UCSD-AML1 (cell line): ENCODE measurements around the gene CACNA1S.
A peak's percentile ranks its signal among the peaks of the same experiment; 100 is the strongest.

Experiments
- DNase-seq: peaks from one replicate; lab custom pipeline; 2025; ENCODE audit not compliant: unreplicated experiment; lab: John Stamatoyannopoulos, UW

The CACNA1S gene

DNA sequence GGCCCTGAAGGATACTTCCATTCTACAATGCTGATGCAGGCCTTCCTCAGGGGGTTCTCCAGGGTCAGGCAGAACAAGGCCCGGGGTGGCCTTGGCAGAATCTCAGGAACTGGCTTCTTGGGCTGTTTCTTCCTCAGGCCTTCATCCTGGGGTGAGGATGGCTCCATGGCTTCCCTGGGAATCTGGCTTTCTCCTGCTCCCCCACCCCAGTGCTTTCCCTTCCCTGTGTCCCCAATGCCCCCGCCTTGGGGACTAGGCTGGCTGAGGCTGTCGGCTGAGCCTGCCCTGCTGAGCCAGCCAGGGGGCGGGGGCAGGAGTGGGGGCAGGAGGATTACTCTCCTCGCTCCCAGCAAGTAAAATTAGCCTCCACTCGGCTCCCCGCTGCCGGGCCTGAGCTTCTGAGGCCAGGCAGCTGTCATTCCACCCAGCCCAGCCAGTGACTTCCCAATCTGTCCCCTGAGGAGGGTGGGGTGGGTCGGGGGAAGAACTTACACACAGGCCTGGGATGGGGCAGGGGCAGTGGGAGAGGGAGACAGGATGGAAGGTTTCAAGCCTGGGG is at the start of gene CACNA1S:
Gene CACNA1S, minus strand, starts transcription at position 254 of the 559 bp plus-strand sequence. Its CDS starts 87 bp downstream, at position 167.
- no peak for DNase-seq

DNA sequence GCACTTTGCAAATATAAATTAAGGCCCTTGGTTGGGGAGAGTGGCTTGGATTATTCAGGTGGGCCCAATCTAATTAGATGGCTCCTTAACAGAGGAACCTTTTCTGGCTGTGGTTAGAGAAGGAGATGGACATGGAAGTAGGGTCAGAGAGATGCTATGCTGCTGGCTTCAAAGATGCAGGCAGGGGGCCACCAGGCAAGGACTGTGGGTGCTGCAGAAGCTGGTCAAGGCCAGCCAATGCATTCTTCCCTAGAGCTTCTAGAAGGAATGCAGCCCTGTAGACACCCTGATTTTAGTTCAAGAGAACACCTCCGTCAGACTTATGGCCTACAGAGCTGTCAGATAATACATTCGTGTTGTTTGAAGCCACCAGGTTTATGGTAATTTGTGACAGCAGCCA is 45.7 kb upstream of the CACNA1S start:
- no peak for DNase-seq

DNA sequence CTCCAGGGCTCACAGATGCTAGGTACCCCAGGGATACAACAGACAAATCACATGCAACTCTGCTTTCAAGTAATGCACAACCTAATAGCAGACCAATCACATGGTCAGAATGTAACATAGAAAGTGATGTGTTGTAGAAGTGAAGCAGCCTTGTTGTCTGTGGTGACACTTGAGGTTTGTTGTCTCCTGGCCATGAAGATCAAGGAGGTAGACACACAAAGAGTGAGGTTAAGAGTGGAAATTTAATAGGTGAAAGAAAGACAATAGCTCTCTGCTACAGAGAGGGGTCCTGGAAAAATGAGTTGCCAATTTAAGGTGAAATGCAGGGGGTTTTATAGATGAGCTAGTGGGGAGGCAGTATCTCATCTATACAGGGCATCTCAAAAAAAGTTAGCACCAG is 44.6 kb upstream of the CACNA1S start:
- DNase-seq: no peak

DNA sequence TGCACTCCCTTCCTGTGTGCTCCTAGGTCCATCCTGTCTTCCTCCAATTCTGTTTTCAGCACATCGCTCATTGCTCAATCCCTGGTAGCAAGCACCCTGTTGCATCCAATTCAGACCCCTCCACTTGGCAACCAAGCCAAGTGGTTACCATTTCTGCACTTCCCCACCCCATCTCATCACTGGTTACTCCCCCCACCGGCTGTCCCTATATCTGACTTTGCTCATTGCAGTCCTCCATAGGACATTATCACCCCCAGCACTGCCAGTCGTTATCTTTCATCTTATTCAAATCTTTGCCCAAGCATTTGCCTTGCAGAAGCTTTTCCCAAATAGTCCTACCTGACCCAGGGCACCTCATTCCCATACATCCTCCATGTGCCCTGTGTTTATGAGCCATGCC is 44.1 kb upstream of the CACNA1S start:
- no peak for DNase-seq

DNA sequence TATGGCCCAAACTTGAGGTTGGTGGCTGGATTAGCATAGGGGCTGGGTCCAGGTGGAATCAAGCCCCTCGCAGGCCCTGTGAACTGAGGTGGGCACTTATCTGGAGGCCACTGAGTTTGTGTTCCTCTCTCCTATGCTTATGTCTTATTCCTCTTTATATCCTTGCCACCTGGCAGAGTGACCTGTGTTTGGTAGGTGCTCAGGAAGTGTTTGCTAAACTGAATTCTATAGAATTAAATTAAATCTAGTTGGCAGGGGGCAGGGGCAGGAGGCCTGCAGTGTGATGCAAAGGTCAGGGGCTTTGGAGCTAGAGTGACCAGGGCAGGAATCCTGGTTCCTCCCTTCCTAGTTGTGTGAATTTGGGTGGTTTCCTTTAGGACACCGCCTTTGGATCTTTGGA is 43.1 kb upstream of the CACNA1S start:
- no peak for DNase-seq

DNA sequence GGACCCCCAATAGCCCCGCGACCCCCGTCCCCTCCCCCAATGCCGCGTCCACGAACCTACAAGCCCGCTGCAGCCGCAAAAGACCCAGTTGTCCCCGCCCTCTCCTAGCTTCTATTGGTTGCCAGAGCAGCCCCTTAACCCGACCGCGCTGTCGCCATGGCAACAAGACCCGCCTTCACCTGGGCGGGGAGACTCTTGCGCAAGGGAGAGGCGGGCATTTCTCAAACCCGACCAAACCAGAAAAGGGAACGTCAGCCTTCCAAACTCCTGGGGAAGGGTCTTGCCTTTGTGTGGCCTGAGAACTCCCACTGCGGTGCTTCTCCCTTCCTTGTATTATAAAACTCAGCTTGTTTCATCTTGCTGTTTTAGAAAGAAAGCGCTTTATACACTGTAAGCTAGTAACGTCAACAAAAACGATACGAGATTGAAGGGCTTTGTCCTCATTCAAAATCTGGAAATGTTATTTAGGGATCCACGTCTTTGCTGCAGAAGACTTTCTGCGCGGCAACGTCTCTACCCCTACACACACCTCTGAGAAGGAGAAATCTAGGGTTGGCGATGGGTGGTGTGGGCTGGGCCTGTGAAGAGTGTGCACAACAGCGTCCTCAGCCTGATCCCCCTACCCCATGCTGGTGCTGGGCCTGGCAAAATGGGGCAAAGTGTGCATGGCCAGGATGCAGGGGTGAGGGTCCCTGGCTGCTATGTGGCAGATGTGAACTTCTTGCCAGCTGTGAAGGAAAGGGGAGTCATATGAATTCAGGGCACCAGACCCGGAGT is 42.4 kb upstream of the CACNA1S start, which contains the start of gene TMEM9:
Gene TMEM9, minus strand, starts transcription at position 86 of the 777 bp plus-strand sequence. CDS start 551 bp downstream, outside the sequence.
- peak; percentile 95 for DNase-seq

DNA sequence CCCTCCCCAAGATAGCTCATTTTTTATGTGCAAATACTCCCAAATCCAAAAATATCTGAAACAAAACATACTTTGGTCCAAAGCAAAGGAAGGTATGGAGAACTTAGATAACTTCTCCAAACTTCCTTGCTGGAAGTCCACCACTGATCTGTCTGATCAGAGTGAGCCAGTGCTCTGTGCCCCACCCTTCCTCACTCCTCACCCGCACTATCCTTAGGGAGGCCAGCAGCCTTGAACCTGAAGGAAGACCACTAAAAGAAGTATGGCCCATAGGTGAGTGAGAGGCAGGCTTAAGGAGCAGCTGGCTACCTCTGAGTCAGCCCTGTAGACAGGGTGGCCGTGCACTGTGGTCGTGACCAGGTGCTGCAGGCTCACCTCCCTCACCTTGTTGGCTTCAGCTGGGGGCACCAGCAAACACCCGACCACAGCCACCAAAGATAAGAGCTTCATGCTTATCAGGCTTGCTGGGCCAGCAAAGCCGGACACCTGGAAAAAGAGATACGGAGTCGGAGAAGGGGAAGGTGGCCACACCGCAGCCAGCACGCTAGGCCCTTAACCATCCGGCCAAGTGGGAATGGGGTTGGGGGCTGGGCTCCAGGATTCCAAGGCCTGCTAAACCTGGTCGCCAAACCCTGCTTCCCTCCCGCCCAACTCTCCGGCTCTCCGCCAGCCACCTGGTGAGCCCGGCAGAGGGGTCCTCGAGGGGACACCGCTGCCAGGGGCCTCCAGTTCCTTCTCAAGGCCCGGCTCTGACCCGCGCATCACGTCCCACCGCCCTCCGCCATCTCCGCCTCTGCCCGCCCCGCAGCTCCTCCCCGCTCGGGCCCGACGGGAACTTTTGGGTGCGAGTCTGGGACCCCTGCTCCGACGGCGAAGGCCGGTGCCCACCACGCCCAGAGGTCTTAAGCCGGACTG is 41.5 kb upstream of the CACNA1S start:
- peak; percentile 83 for DNase-seq

DNA sequence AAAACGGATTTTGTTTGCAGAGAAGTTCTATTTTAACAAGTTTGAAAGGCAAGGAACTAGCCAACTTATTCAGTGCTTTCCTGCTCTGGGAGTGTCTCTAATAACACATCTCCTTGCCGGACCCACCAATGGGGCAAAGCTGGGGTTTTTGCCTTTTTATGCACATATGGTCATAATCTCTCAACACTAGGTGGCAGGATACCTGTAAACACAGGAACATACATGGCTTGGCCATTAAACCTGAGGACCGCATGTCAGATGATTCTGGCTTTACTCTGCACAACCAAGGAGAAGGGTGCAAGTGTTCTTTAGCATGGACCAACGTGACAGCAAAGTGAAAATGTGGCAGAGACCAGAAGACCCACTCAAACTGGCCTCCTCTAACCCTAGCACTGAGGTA is 37.2 kb upstream of the CACNA1S start:
- DNase-seq: no peak

DNA sequence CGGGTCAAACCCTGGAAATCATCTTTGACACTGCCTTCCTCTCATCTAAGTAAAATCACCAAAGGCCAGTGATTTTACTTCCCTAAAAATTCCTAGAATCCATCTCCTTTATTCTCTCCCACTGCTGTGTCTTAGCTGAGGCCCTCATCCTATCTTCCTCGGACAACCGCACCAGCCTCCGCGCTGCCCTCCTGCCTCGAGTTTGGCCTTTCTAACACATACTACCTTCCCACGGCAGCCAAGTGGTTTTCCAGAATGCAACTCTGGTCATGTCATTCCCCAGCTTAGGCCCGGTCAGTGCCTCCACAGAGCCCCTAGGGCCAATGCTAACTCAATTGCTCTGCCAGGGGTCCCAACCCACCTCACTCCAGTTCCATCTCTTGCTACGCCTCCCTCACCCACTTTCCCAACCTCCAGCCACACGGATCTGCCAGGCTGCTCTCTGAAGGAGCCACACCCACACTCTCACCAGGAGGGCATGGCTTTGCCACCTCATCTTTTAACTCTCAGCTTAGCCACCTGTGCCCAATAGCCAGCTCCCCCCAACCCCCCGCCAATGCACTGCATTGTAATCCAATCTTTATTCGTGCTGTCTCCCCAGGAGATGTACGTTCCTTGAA is 35.3 kb upstream of the CACNA1S start:
- no peak for DNase-seq

DNA sequence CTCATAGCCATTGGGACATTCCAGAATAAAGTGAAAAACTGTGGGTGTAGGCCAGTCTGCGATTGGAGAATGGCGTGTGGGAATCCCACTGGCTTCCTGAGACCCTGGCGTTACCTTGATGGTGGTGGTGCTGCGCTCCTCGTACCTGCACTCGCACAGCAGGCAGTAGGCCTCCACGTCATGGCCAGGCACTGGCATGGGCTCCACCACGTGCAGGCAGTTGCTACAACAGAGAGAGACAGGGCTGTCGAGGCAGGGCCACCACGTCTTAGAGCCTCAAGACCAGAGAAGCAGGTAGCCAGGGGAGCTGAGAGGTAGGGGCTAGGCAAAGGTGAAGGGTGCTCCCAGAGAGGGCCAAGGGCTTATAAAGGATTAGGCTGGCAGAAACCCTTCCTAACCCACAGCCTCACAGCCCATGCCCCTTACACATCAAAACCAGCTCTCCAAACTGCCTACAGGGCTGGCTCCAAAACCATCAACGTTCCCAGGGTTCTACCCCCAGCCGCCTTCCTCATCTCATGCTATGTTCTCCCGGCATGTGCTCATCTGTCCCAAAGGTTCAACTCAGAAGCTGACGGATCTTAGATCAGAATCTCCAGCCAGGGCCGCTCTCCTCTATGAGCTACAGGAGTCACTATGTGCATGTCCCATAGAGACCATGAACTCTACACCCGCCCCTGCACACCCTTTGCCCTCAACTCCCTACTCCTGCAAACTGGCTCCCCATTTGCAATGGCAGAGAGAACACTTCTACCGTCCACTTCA is 34.6 kb upstream of the CACNA1S start:
- DNase-seq: no peak

DNA sequence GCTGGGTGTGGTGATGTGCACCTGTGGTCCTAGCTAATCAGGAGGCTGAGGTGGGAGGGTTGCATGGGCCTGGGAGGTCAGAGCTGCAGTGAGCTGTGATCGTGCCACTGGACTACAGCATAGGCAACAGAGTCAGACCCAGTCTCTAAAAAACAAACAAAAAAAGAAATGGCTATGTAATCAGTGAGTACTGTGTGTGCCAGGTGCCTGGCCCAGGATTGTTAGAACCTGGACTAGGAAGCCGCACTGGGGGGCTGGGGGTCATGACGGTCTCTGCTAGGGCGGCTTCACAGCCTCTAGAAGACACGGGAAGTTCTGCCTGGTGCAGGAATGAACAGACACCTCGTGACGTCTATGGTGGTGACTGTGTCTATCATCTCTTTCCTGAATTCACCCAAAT is 33.6 kb upstream of the CACNA1S start:
- no peak for DNase-seq

DNA sequence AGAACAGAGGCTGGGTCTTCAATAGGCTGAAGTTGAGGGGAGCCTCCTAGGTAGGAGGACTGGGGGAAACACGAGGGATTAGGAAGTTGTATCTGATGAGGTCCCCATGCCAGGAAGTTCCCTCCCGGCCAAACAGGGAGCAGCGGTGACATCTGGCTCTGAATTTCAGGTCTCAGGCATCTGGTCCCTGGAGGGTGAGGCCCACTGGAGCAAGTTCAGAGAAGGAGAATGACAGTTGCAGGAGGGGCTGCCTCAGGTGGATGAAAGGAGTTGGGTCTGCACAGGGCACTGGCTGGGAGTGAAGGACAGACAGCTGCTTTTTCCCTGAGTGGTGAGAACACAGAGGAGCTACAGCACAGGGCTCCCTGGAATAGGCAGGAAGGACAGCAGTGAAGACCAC is 32.9 kb upstream of the CACNA1S start:
- no peak for DNase-seq

DNA sequence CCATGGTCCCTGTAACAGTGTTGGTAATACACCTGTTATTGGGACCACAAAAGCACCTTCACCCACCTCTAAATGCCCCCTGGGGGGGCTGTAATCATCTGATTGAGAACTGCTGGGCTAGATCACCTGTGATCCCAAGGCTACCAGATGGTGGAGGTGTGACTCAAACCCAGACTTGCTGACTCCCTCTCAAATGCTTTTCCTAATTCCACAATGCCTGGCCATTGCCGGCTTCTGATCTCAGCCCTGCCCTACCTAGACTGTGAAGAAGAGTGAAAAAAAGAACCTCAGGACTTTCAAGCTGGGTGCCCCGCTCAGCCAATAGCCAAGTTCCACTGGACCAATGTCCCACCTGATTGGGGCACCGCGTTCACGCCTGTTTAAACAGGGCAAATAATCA is 32.5 kb upstream of the CACNA1S start:
- DNase-seq: no peak

DNA sequence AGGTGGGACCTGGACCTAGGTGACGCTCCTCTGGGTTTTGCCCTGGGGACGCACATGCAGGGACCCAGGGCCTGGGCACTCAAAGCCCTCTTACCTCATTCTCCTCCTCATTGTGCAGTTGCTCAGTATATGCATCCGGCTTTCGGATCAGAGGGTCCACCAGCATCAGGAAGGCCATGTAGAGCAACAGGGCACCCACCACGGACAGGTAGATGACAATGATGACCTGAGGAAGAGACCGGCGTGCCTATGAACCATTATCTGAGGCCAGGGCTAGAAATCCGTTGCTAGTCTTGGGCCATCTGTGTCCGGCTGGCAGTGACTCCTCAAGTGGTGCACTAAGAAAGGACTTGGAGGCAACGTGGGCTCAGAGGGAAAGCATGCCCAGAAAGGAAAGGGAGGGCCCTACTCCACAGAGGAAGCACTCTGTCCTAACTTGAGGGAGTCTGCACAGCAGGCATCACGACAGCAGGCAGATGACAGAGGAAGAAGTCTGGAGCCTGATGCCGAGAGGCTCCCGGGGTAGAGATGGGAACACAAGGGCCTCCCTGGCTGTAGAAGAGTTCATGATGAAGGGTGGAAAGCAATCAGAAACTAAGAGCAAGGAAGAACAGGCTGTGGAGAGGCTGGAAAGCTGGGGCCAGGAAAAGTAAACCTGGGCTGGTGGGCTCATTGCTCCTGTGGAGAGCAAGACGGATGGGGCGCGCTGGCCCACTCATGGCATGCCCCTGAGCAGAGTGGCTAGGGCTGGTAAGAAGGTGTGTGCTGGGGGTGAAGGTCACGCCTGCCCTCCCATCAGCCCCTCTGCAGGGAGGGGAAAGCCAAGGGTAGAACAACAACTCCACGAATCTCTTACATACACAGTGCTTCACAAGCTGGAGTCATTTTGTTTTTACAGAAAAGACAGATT is 31.8 kb upstream of the CACNA1S start:
- DNase-seq: no peak

DNA sequence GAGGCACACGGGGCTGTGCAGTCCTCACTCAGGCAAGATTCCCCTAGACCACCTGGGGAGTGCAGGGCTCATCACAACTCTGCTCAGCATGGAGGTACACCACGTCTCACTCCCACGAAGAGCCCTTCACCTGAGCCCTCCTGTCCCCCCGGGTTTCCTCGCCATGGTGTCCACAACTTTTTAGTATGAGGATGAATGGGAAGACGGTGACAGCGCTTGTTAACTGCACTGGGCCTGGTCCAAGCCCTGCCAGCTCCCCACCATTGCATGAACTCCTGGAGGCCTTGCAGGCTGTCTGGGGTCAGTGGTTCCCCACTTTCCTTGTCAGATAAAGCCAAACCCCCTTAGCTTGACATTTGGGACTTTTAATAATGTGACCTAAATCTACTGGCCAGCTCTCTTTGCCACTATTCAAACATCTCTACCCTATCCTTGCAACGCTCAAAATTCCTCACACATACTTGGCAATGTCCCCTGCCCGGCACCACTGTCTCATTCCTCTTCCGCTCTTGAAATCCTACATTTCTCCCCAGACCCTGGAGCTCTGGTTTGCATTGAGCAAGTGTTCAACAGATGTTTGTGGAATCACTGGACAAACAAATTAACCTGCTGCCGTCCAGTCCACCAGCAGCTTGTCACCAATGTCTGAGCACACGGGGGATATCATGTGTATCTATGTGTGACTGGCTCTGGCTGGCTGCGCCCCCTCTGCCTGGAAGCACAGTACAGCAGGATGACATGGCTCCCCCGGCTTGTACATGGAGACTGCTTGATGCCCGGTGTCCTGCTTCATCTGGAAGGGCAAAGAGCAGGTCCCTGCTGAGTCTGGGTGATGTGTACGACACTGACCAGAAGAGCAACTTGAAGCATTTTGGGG is 30.9 kb upstream of the CACNA1S start:
- DNase-seq: no peak

DNA sequence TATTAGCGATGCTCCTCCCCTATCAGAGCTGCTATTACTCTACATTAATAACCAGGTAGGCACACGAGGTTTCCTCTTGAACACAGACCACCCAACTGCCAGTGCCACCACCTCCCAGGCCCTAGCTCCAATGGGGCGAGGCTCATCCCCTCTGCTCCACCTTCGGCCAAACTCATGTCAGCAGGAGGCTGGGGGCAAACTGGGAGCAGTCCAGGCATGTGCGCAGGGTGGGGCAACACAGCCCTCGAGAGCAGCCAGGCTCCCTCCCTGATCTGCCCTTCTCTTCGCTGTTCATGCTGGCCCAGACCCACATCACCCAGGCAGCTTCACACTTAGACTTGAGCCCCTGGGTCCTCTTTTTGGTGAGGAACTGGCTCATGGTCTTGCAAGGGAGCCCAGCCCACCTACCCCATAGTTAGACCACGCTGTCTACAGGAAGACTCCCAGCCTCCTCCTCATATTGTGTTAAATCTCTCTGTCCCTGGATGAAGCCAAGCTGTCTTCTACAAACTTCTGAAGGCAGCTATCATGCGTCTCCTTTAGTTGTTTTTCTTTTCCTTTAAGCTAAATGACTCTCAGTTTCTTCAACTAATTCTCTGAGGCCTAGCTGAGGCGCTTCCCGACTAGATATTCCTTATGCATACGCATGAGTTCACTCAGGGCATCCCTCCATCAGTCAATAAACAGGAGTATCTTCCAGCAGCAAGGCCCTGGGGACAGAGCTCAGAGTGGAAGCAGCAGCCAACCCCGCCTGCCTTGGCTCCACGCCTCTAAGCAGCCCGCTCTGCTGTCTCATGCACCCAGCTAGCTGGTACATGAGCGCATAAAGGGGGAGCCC is 30.0 kb upstream of the CACNA1S start:
- DNase-seq: no peak

DNA sequence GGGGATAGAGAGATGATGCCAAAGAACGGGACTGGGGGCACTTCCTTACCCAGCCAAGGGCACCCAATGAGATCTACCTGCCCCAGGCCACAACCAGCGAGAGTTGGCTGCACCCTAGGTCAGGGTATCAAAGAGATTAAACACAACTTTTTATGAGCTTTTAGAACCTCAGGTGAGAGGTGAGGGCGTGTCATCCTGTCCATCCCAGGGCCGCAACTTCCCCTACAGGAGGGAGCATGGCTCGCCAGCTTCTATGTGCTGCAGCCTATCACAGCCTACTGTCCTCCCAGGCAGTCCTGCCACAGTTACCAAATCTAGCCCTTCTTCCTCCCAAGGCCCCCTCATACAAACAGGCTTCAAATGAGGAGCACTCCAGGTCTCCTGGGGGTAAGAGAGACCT is 29.2 kb upstream of the CACNA1S start:
- no peak for DNase-seq

DNA sequence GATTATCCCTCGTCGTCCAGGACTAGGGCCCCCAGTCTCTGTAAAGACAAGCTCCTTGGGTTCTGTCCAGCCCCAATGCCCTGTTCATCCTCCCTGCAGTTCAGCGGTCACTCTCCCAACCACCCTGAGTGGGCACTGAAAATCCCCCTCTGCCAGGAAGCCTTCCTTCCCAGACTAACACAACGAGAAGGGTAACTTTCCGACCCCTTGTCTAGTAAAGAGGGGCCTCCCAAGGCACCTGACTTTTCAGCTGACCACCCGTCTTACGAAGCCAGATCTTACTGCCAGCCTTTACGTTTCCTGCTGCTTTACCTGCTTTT is 28.7 kb upstream of the CACNA1S start:
- DNase-seq: no peak
